MM.1S (cell line): ENCODE measurements around the gene AFAP1.
A peak's percentile ranks its signal among the peaks of the same experiment; 100 is the strongest.

Source experiments
- DNase-seq: peaks from one replicate; pipeline ENCODE4 v3.0.0-alpha.2; 2015
- H2AFZ ChIP-seq: fragments of 300-600 bp; sonication (generic); 2 replicates; pipeline ENCODE4 v1.6.0; 2016; ENCODE audit warnings: antibody characterized with exemption, low read length
- H3F3A ChIP-seq: fragments of 300-600 bp; sonication (generic); 2 replicates; pipeline ENCODE4 v1.6.1; 2016; ENCODE audit warnings: mild to moderate bottlenecking, antibody characterized with exemption, low read length, moderate library complexity, mixed read lengths; ENCODE audit not compliant: insufficient read depth
- H3K27ac ChIP-seq: fragments of 300-600 bp; sonication (generic); 2 replicates; pipeline ENCODE4 v1.5.1; 2016; ENCODE audit warnings: mild to moderate bottlenecking, low read length
- H3K27me3 ChIP-seq: fragments of 300-600 bp; sonication (generic); replicated peaks from 2 replicates; pipeline ENCODE4 v1.6.0; 2016; ENCODE audit warnings: low read length; ENCODE audit not compliant: insufficient read depth
- H3K36me3 ChIP-seq: fragments of 300-600 bp; sonication (generic); replicated peaks from 2 replicates; pipeline ENCODE4 v1.6.1; 2016; ENCODE audit warnings: mild to moderate bottlenecking, low read length, mixed read lengths; ENCODE audit not compliant: insufficient read depth
- H3K4me1 ChIP-seq: fragments of 300-600 bp; sonication (generic); 2 replicates; pipeline ENCODE4 v1.6.1; 2016; ENCODE audit warnings: low read length, mixed read lengths
- H3K4me2 ChIP-seq: fragments of 300-600 bp; sonication (generic); 2 replicates; pipeline ENCODE4 v1.6.0; 2016; ENCODE audit warnings: low read depth, low read length
- H3K4me3 ChIP-seq: fragments of 300-600 bp; sonication (generic); 2 replicates; pipeline ENCODE4 v1.5.1; 2016; ENCODE audit warnings: low read length, mixed read lengths
- H3K79me2 ChIP-seq: fragments of 300-600 bp; sonication (generic); 2 replicates; pipeline ENCODE4 v1.6.1; 2016; ENCODE audit warnings: mixed run types, low read length, mixed read lengths
- H3K9ac ChIP-seq: fragments of 300-600 bp; sonication (generic); 2 replicates; pipeline ENCODE4 v1.6.1; 2016; ENCODE audit warnings: low read length, mixed read lengths
- H3K9me2 ChIP-seq: fragments of 300-600 bp; sonication (generic); replicated peaks from 2 replicates; pipeline ENCODE4 v1.6.1; 2016; ENCODE audit warnings: mild to moderate bottlenecking, low read length, mixed read lengths; ENCODE audit not compliant: insufficient read depth
- H3K9me3 ChIP-seq: fragments of 300-600 bp; sonication (generic); replicated peaks from 2 replicates; pipeline ENCODE4 v1.6.1; 2016; ENCODE audit warnings: mild to moderate bottlenecking, low read length, mixed read lengths; ENCODE audit not compliant: insufficient read depth
- H4K20me1 ChIP-seq: fragments of 300-600 bp; sonication (generic); 2 replicates; pipeline ENCODE4 v1.6.1; 2016; ENCODE audit warnings: mild to moderate bottlenecking, low read length, moderate library complexity, mixed read lengths; ENCODE audit not compliant: insufficient read depth
- CTCF ChIP-seq: fragments of 300-600 bp; sonication (generic); IDR thresholded peaks from 2 replicates; pipeline ENCODE4 v1.5.1; 2016; ENCODE audit warnings: antibody characterized with exemption, low read length, mixed read lengths
- EZH2 ChIP-seq: fragments of 300-600 bp; sonication (generic); optimal IDR thresholded peaks from 2 replicates; pipeline ENCODE3; 2017; ENCODE audit warnings: low read depth, mild to moderate bottlenecking, antibody characterized with exemption, low read length, mixed read lengths
- EZH2phosphoT487 ChIP-seq: fragments of 300-600 bp; sonication (generic); IDR thresholded peaks from 2 replicates; pipeline ENCODE4 v1.6.1; 2018; ENCODE audit warnings: antibody characterized with exemption, low read length

AFAP1 gene

GRCh38 chr4:7857993-7858392 lies 81.7 kb downstream of the AFAP1 start:
- Histone ChIP-seq H3K9me2 (no peaks in the 10 kb centered on the region), H2AFZ (no peak overlapping the region), H3K4me1 (no peaks in the 10 kb centered on the region), H3K4me2 (no peak overlapping the region), H3K4me3 (no peak overlapping the region), H3K27me3 (peaks cover 95% of the 10 kb centered on the region), H3F3A (no peaks in the 10 kb centered on the region), H3K79me2 (no peaks in the 10 kb centered on the region), H3K27ac (no peak overlapping the region), H3K9me3 (no peaks in the 10 kb centered on the region), H3K9ac (no peak overlapping the region), H3K36me3 (no peaks in the 10 kb centered on the region), H4K20me1 (no peaks in the 10 kb centered on the region)
- no peak for TF ChIP-seq CTCF
- no peak for TF ChIP-seq EZH2
- no peak for TF ChIP-seq EZH2phosphoT487
- DNase-seq = no peak

- Histone ChIP-seq H3K36me3 (no peaks in the 10 kb centered on the region), H3K4me1 (no peaks in the 10 kb centered on the region), H3K79me2 (no peaks in the 10 kb centered on the region), H3K9me3 (no peaks in the 10 kb centered on the region), H3K9me2 (no peaks in the 10 kb centered on the region), H2AFZ (no peak overlapping the region), H3K9ac (no peak overlapping the region), H3K27me3 (peaks cover 95% of the 10 kb centered on the region), H3F3A (no peaks in the 10 kb centered on the region), H3K27ac (no peak overlapping the region), H3K4me2 (no peak overlapping the region), H4K20me1 (no peaks in the 10 kb centered on the region), H3K4me3 (no peak overlapping the region)
- DNase-seq = no peak
- peak; percentile 90 for TF ChIP-seq EZH2
- no peak for TF ChIP-seq EZH2phosphoT487
- no peak for TF ChIP-seq CTCF
Measured at GRCh38 chr4:7857238-7857701, 82.4 kb downstream of the AFAP1 start.

GRCh38 chr4:7855731-7856130 lies 83.9 kb downstream of the AFAP1 start:
- no peak for TF ChIP-seq EZH2phosphoT487
- TF ChIP-seq CTCF = no peak
- TF ChIP-seq EZH2 = no peak
- no peak overlapping the region for H3K27ac ChIP-seq
- no peak overlapping the region for H3K9ac ChIP-seq
- H3K4me1 ChIP-seq = no peaks in the 10 kb centered on the region
- H3K9me3 ChIP-seq = no peaks in the 10 kb centered on the region
- no peaks in the 10 kb centered on the region for H3K36me3 ChIP-seq
- no peaks in the 10 kb centered on the region for H3K79me2 ChIP-seq
- no peak overlapping the region for H2AFZ ChIP-seq
- H4K20me1 ChIP-seq = no peaks in the 10 kb centered on the region
- H3K27me3 ChIP-seq = peaks cover 96% of the 10 kb centered on the region
- H3K4me3 ChIP-seq = no peak overlapping the region
- H3K9me2 ChIP-seq = no peaks in the 10 kb centered on the region
- no peaks in the 10 kb centered on the region for H3F3A ChIP-seq
- no peak for DNase-seq
- no peak overlapping the region for H3K4me2 ChIP-seq
